ENCODE data around the gene UCN.

GRCh38 chr2:27270131-27270530 lies 38.1 kb downstream of the UCN start:
- no peak for TF ChIP-seq POLR2A (IDR thresholded peaks at IDR 0.05)
- no peak for TF ChIP-seq POLR2AphosphoS5 (IDR thresholded peaks at IDR 0.05)
- TF ChIP-seq CTCF (IDR thresholded peaks at IDR 0.05), result no peak
